HFFc6 (cell line): ENCODE data around the gene AHCY. TPM values are rescaled to one million over a fixed set of nuclear protein-coding genes. Genes with fewer than 3 reads are reported as not detected.
"Not testable (repeated sequence)": the region's sequence is repeated elsewhere in the genome, so short reads cannot be mapped to it uniquely, and the experiment has no call there.

ENCODE experiments used
- DNase-seq: peaks from one replicate; pipeline ENCODE4 v3.0.0-alpha.2; 2018
- H3K27ac Mint-ChIP-seq: 2 replicates; pipeline ENCODE4 v1.8.0; 2020; ENCODE audit warnings: mild to moderate bottlenecking, mixed read lengths
- H3K27me3 Mint-ChIP-seq: 2 replicates; pipeline ENCODE4 v1.8.0; 2021; ENCODE audit warnings: mild to moderate bottlenecking, moderate library complexity, mixed read lengths; ENCODE audit not compliant: insufficient read depth
- H3K36me3 Mint-ChIP-seq: 2 replicates; pipeline ENCODE4 v1.8.0; 2021; ENCODE audit warnings: low read depth, mixed read lengths
- H3K4me1 Mint-ChIP-seq: 2 replicates; pipeline ENCODE4 v1.8.0; 2020; ENCODE audit warnings: low read depth, mixed read lengths
- H3K4me3 Mint-ChIP-seq: 2 replicates; pipeline ENCODE4 v1.8.0; 2020; ENCODE audit warnings: mild to moderate bottlenecking, moderate library complexity, mixed read lengths
- H3K9me3 Mint-ChIP-seq: 2 replicates; pipeline ENCODE4 v1.8.0; 2020; ENCODE audit warnings: mild to moderate bottlenecking, mixed read lengths
- CTCF ChIP-seq: fragments of 200-600 bp; sonication (generic); IDR thresholded peaks from 2 replicates; pipeline ENCODE4 v1.5.0; 2021; ENCODE audit warnings: antibody characterized with exemption, mild to moderate bottlenecking
- total RNA-seq, 6 experiments: library from RNA; stranded (reverse); fragmentation: NEBNext Ultra II Directional; extraction: Animal tissue kit (Norgen Biotek cat#: 25700); gene quantifications; 2 replicates in 1 of 6; 3 replicates in 5 of 6; pipeline ENCODE4 v1.2.3, GENCODE V29; 2021

The AHCY gene
- total RNA-seq, 6 experiments from 2014 or later = 104 to 150 (median 109) TPM

- Mint-ChIP-seq H3K4me3 (no peak overlapping the region), H3K36me3 (no peaks in the 10 kb centered on the region), H3K27me3 (no peaks in the 10 kb centered on the region), H3K9me3 (no peaks in the 10 kb centered on the region), H3K27ac (no peak overlapping the region), H3K4me1 (peaks cover 4% of the 10 kb centered on the region)
- no peak for DNase-seq
- TF ChIP-seq CTCF = no peak
Observed at GRCh38 chr20:34344238-34344637, 41.1 kb upstream of the AHCY start.

- no peaks in the 10 kb centered on the region for H3K36me3 Mint-ChIP-seq
- TF ChIP-seq CTCF = no peak
- no peaks in the 10 kb centered on the region for H3K9me3 Mint-ChIP-seq
- no peak overlapping the region for H3K4me3 Mint-ChIP-seq
- no peak overlapping the region for H3K27ac Mint-ChIP-seq
- no peaks in the 10 kb centered on the region for H3K27me3 Mint-ChIP-seq
- H3K4me1 Mint-ChIP-seq = no peaks in the 10 kb centered on the region
- no peak for DNase-seq
Observed at GRCh38 chr20:34343458-34344211, 40.5 kb upstream of the AHCY start.

- H3K4me3 Mint-ChIP-seq, H3K27me3 Mint-ChIP-seq, H3K27ac Mint-ChIP-seq, H3K9me3 Mint-ChIP-seq, H3K36me3 Mint-ChIP-seq, DNase-seq, H3K4me1 Mint-ChIP-seq: not testable (repeated sequence)
Observed at GRCh38 chr20:34341199-34341598, 38.0 kb upstream of the AHCY start.

- H3K27ac Mint-ChIP-seq, H3K4me1 Mint-ChIP-seq: not testable (repeated sequence)
Observed at GRCh38 chr20:34340726-34341125, 37.6 kb upstream of the AHCY start.

GRCh38 chr20:34337982-34338726 is 35.0 kb upstream of the AHCY start:
- no peak for DNase-seq
- Mint-ChIP-seq H3K9me3 (no peaks in the 10 kb centered on the region), H3K4me1 (peaks cover 19% of the 10 kb centered on the region), H3K27ac (no peak overlapping the region), H3K36me3 (no peaks in the 10 kb centered on the region), H3K27me3 (no peaks in the 10 kb centered on the region; the same call in 1 of the 2 replicates), H3K4me3 (no peak overlapping the region)
- no peak for TF ChIP-seq CTCF

More at GRCh38 chr20:34340726-34341125, 37.6 kb upstream of the AHCY start:
- H3K9me3 Mint-ChIP-seq, H3K27me3 Mint-ChIP-seq, H3K36me3 Mint-ChIP-seq, H3K4me3 Mint-ChIP-seq, DNase-seq: not testable (repeated sequence)

- H3K4me1 Mint-ChIP-seq = peaks cover 19% of the 10 kb centered on the region
- no peaks in the 10 kb centered on the region for H3K36me3 Mint-ChIP-seq
- no peak for DNase-seq
- TF ChIP-seq CTCF = no peak
- H3K27me3 Mint-ChIP-seq = no peaks in the 10 kb centered on the region; the same call in 1 of the 2 replicates
- no peaks in the 10 kb centered on the region for H3K9me3 Mint-ChIP-seq
- no peak overlapping the region for H3K27ac Mint-ChIP-seq
- no peak overlapping the region for H3K4me3 Mint-ChIP-seq
Observed at GRCh38 chr20:34337544-34337943, 34.4 kb upstream of the AHCY start.
